Activated CD4-positive, alpha-beta T cell treated with anti-CD3 and anti-CD28 coated beads for 36 hours (primary cell): Measurements from ENCODE around the gene DNAL4. TPM values are rescaled to one million over a fixed set of nuclear protein-coding genes. Genes with fewer than 3 reads are reported as not detected.

Experiments
- ATAC-seq: fragments of 200-7000 bp; cut with Tn5 transposase; one replicate; pipeline ENCODE4 v1.10.0; 2021; ENCODE audit warnings: mild to moderate bottlenecking, moderate library complexity
- CTCF ChIA-PET: fragments of 350-600 bp; sonication (Branson Sonifier 250); formaldehyde crosslinking; loops from one replicate; lab custom pipeline; 2021; ENCODE audit warnings: antibody characterized with exemption; lab: Charles Lee
- POLR2A ChIA-PET: fragments of 350-600 bp; sonication (Branson Sonifier 250); formaldehyde crosslinking; loops from one replicate; lab custom pipeline; 2021; ENCODE audit warnings: antibody characterized with exemption, inconsistent platforms; lab: Charles Lee
- DNase-seq: peaks from one replicate; pipeline ENCODE4 v3.0.0-alpha.2; 2020
- H3K27ac Mint-ChIP-seq: one replicate; pipeline ENCODE4 v1.8.0; 2021; ENCODE audit warnings: mixed read lengths
- H3K27me3 Mint-ChIP-seq: one replicate; pipeline ENCODE4 v1.8.0; 2021; ENCODE audit warnings: mixed read lengths
- H3K36me3 Mint-ChIP-seq: one replicate; pipeline ENCODE4 v1.8.0; 2021; ENCODE audit warnings: low read depth, mixed read lengths
- H3K4me1 Mint-ChIP-seq: one replicate; pipeline ENCODE4 v1.8.0; 2021; ENCODE audit warnings: mixed read lengths
- H3K4me3 Mint-ChIP-seq: one replicate; pipeline ENCODE4 v1.8.0; 2021; ENCODE audit warnings: mild to moderate bottlenecking, moderate library complexity, mixed read lengths
- H3K9me3 Mint-ChIP-seq: one replicate; pipeline ENCODE4 v1.8.0; 2021; ENCODE audit warnings: low read depth, mixed read lengths
- intact Hi-C, 2 experiments: fragments of 100-400 bp; cut with DNase I in 1 of 2; cut with micrococcal nuclease in 1 of 2; formaldehyde crosslinking; loops; one replicate each; pipeline versions ENCODE4 v1.14.2 to v1.15.1; 2022 to 2024; cut with DNase I, micrococcal nuclease
- total RNA-seq, 2 experiments: library from RNA; stranded (reverse); gene quantifications; one replicate each; pipeline ENCODE4 v1.2.3, GENCODE V29; 2021

Gene DNAL4
- total RNA-seq, 2 experiments from 2014 or later = 7.4 to 8.0 TPM

DNA sequence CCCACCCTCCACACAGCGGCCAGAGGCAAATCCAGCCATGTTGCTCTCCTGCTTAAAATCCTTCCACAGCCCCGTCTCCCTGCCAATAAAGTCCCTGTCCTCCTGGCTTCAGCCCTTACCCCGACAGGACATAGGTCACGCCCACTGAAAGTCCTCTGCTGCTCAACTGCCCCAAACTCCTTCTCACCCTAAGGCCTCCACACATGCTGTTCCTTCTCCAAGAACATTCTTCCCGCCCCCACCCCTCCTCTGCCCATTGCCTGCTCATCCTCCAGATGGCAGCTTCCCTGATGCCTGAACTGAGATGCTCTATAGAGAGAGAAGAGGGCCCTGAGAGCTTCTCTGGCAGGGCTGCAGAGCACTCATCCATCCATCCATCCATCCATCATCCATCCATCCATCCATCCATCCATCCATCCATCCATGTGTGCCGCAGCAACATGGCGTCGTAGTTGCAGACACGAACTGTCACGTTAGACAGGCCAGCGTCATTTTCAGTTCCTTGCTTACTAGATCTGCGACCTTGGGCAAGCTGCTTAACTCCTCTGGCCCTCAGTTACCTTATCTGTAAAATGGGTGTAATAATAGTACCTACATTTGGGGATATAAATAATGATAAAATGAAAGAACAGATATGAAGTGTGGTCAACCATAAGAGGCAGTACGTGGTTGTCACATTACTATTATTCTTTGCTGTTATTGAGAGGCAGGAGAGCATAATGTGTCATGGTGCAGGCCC, 40.4 kb upstream of the DNAL4 start:
- intact Hi-C loops = no loop called here
- ATAC-seq = no peak
- H3K9me3 Mint-ChIP-seq = no peaks in the 10 kb centered on the region
- H3K36me3 Mint-ChIP-seq = no peaks in the 10 kb centered on the region
- ChIA-PET CTCF (interaction anchor here (1.2 kb wide), 1 partner anchor 65 kb away, joined by 3 read pairs; no protein-coding TSS in a partner anchor), POLR2A (no interaction called here)
- H3K4me1 Mint-ChIP-seq = no peaks in the 10 kb centered on the region
- H3K27ac Mint-ChIP-seq = no peak overlapping the region
- DNase-seq = no peak
- no peak overlapping the region for H3K4me3 Mint-ChIP-seq
- no peaks in the 10 kb centered on the region for H3K27me3 Mint-ChIP-seq

- CTCF ChIA-PET = interaction anchor here (0.7 kb wide), 1 partner anchor 11 kb away, joined by 3 read pairs; no protein-coding TSS in a partner anchor
- Mint-ChIP-seq H3K36me3 (no peaks in the 10 kb centered on the region), H3K4me1 (no peaks in the 10 kb centered on the region), H3K27me3 (no peaks in the 10 kb centered on the region), H3K4me3 (no peak overlapping the region), H3K9me3 (no peaks in the 10 kb centered on the region), H3K27ac (no peak overlapping the region)
- intact Hi-C loops = no loop called here
- ATAC-seq (no peak), DNase-seq (no peak)
- POLR2A ChIA-PET = no interaction called here
Observed at GRCh38 chr22:38833061-38833460, 39.1 kb upstream of the DNAL4 start.

- intact Hi-C loops = no loop called here
- Mint-ChIP-seq H3K9me3 (no peaks in the 10 kb centered on the region), H3K27ac (no peak overlapping the region), H3K36me3 (no peaks in the 10 kb centered on the region), H3K4me3 (no peak overlapping the region), H3K27me3 (no peaks in the 10 kb centered on the region), H3K4me1 (no peaks in the 10 kb centered on the region)
- CTCF ChIA-PET = no interaction called here
- ATAC-seq = no peak
- no peak for DNase-seq
- POLR2A ChIA-PET = no interaction called here
Observed at GRCh38 chr22:38832005-38832978, 38.3 kb upstream of the DNAL4 start.

DNA sequence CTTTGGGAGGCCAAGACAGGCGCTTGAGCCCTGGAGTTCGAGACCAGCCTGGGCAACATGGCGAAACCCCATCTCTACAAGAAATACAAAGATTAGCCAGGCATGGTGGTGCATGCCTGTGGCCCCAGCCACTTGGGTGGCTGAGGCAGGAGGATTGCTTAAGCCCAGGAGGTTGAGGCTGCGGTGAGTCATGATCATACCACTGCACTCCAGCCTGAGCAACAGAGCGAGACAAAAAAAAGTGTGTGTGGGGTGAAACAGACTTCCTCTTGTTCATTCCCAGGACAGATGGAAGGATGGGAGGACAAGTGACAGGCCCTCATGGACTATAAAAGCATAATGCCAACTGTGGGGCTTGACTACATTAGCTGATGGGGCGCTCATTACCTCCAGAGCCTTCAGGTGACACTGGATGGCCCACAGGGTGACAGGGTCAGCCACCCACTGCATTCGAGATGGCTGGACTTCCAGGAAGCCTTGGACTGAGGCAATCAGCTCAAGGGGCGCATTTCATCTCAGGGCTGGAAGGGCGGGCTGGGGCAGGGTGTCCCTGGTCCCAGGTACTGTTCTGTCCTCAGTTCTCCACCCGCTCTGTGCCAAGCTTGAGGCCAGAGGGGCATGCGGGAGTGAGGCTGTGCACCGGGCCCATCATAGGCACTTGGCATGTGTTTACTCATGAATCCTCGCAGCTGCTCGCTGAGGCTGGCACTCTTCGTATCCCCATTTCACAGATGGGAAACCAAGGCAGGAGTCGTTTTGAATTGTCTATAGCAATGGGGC, 37.4 kb upstream of the DNAL4 start:
- CTCF ChIA-PET = no interaction called here
- no peaks in the 10 kb centered on the region for H3K4me1 Mint-ChIP-seq
- H3K27me3 Mint-ChIP-seq = no peaks in the 10 kb centered on the region
- intact Hi-C loops = no loop called here
- no peaks in the 10 kb centered on the region for H3K36me3 Mint-ChIP-seq
- DNase-seq (no peak), ATAC-seq (no peak)
- POLR2A ChIA-PET = no interaction called here
- peak overlapping the region; percentile 31 for H3K27ac Mint-ChIP-seq
- H3K4me3 Mint-ChIP-seq = no peak overlapping the region
- no peaks in the 10 kb centered on the region for H3K9me3 Mint-ChIP-seq

DNA sequence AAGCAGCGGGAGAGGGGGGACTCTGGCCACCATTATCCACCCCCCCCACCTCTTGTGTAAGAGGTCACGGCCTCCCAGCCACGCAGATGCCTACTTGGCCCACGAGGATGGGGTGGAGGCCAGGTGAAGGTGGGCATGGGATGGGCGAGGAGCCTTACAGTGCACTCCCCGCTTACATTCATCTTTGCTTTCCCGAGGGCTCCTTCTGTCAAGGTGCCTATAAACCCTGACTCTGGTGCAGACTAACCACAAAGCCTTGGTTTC, 36.8 kb upstream of the DNAL4 start:
- DNase-seq (no peak), ATAC-seq (no peak)
- intact Hi-C loops = no loop called here
- Mint-ChIP-seq H3K9me3 (no peaks in the 10 kb centered on the region), H3K27me3 (no peaks in the 10 kb centered on the region), H3K36me3 (no peaks in the 10 kb centered on the region), H3K4me1 (no peaks in the 10 kb centered on the region), H3K27ac (no peak overlapping the region), H3K4me3 (no peak overlapping the region)
- ChIA-PET POLR2A (no interaction called here), CTCF (no interaction called here)

- H3K9me3 Mint-ChIP-seq = no peaks in the 10 kb centered on the region
- no peaks in the 10 kb centered on the region for H3K27me3 Mint-ChIP-seq
- no peak for DNase-seq
- POLR2A ChIA-PET = no interaction called here
- no peaks in the 10 kb centered on the region for H3K4me1 Mint-ChIP-seq
- intact Hi-C loops = no loop called here
- no peak overlapping the region for H3K27ac Mint-ChIP-seq
- H3K36me3 Mint-ChIP-seq = no peaks in the 10 kb centered on the region
- CTCF ChIA-PET = no interaction called here
- ATAC-seq = no peak
- H3K4me3 Mint-ChIP-seq = no peak overlapping the region
Observed at GRCh38 chr22:38830026-38830844, 36.3 kb upstream of the DNAL4 start.

DNA sequence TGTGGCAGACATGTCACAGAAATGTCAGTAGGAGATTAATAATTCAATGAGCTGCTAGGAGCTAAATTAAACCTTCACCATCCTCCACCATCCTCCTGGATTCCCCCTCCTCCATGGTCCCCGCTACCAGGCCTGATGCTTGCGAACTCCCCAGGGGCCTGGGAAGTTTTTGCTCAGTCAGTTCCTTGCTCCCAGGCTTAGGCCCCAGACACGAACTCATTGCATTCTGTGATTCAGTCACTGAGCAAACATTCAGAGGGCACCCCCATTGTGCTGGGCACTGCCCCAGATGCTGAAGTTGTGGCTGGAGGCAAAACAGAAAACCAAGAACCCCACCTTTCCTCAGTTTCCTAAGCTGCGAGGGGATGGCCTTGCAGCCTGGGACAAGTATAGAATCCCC, 35.5 kb upstream of the DNAL4 start:
- Mint-ChIP-seq H3K9me3 (no peaks in the 10 kb centered on the region), H3K27me3 (no peaks in the 10 kb centered on the region), H3K27ac (no peak overlapping the region), H3K36me3 (no peaks in the 10 kb centered on the region), H3K4me1 (no peaks in the 10 kb centered on the region), H3K4me3 (no peak overlapping the region)
- POLR2A ChIA-PET = no interaction called here
- ATAC-seq (no peak), DNase-seq (no peak)
- CTCF ChIA-PET = interaction anchor here (1.2 kb wide), 1 partner anchor 14 kb away, joined by 3 read pairs; no protein-coding TSS in a partner anchor
- intact Hi-C loops = no loop called here

DNA sequence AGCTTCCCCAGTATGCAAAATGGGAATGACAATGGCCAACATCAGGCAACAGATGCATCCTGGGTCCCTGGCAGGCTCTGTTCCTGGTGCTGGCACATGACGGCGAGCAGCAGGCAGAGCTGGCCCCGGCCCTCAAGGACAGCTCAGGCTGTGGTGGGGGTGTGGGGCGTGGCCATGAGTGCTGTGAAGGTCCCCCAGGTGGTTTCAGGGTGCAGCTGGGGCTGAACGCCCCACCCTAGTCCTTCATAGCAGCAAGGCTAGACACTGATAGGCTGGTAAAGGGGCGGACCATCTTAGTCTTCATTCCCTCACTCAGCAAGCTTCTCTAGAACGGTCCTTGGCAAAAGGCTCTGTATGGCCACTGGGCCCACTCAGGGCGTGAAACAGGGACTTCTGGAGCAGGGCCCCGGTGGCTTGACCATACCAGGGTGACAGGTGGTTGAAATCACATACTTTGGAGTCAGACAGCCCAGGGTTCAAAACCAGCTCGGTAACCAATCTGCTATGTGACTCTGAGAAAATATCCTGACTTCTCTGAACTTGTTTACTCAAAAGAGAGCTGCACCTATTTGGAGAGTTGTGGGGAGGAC, 34.8 kb upstream of the DNAL4 start:
- POLR2A ChIA-PET = no interaction called here
- CTCF ChIA-PET = interaction anchor here (0.6 to 1.2 kb wide), 2 partner anchors 14 to 415 kb away, joined by 3 read pairs; no protein-coding TSS in a partner anchor
- no peaks in the 10 kb centered on the region for H3K4me1 Mint-ChIP-seq
- no peak overlapping the region for H3K4me3 Mint-ChIP-seq
- intact Hi-C loops = no loop called here
- H3K27ac Mint-ChIP-seq = no peak overlapping the region
- no peaks in the 10 kb centered on the region for H3K36me3 Mint-ChIP-seq
- no peaks in the 10 kb centered on the region for H3K9me3 Mint-ChIP-seq
- no peak for ATAC-seq
- no peaks in the 10 kb centered on the region for H3K27me3 Mint-ChIP-seq
- DNase-seq = no peak

- no peak for DNase-seq
- ATAC-seq = no peak
- Mint-ChIP-seq H3K36me3 (no peaks in the 10 kb centered on the region), H3K4me3 (no peak overlapping the region), H3K4me1 (no peaks in the 10 kb centered on the region), H3K9me3 (no peaks in the 10 kb centered on the region), H3K27ac (no peak overlapping the region), H3K27me3 (no peaks in the 10 kb centered on the region)
- ChIA-PET CTCF (interaction anchor here (0.6 to 1.2 kb wide), 2 partner anchors 15 to 415 kb away, joined by 3 read pairs; no protein-coding TSS in a partner anchor), POLR2A (no interaction called here)
- intact Hi-C loops = no loop called here
Observed at GRCh38 chr22:38828191-38828590, 34.2 kb upstream of the DNAL4 start.

DNA sequence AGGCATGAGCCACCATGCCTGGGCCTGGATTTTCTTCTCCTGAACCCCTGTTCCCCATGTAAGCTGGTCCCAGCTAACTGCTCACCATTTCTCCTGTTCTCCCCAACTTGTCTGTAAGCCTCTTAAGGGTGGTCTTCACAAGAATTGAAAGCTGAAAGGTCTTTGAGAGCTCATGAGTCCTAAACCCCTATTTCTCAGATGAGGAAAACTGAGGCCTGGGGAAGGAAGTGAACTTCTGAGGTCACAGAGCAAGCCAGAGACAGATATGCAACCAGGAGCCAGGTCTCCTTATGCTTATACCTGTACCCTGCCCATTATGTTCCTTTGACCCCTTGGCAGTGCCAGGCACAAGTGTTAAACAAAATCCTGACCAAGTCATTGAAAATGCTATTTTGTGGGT, 33.6 kb upstream of the DNAL4 start:
- Mint-ChIP-seq H3K27me3 (no peaks in the 10 kb centered on the region), H3K9me3 (no peaks in the 10 kb centered on the region), H3K36me3 (no peaks in the 10 kb centered on the region), H3K4me1 (no peaks in the 10 kb centered on the region), H3K4me3 (no peak overlapping the region), H3K27ac (no peak overlapping the region)
- ATAC-seq (no peak), DNase-seq (no peak)
- POLR2A ChIA-PET = no interaction called here
- CTCF ChIA-PET = interaction anchor here (0.6 kb wide), 1 partner anchor 42 kb away, joined by 5 read pairs; no protein-coding TSS in a partner anchor
- intact Hi-C loops = no loop called here
